Activated T-cell treated with anti-CD3 and anti-CD28 coated beads, Interleukin-2, amount 50 U/mL, for 4 hours (primary cell): Measurements from ENCODE around the gene OGFR. TPM values are rescaled to one million over a fixed set of nuclear protein-coding genes. Genes with fewer than 3 reads are reported as not detected.
A peak's percentile ranks its signal among the peaks of the same experiment; 100 is the strongest.

ENCODE experiments used
- ATAC-seq, 2 donors: fragments of 200-7000 bp; cut with Tn5 transposase; one replicate each; pipeline ENCODE4 v1.10.0; 2021
- DNase-seq: peaks from one replicate; pipeline ENCODE4 v3.0.0-alpha.2; 2020
- H3K27me3 Mint-ChIP-seq: one replicate; pipeline ENCODE4 v1.8.0; 2021; ENCODE audit warnings: low read depth, mixed read lengths
- H3K36me3 Mint-ChIP-seq: one replicate; pipeline ENCODE4 v1.8.0; 2022; ENCODE audit warnings: mixed read lengths; ENCODE audit not compliant: insufficient read depth
- H3K4me1 Mint-ChIP-seq: one replicate; pipeline ENCODE4 v1.8.0; 2021; ENCODE audit warnings: low read depth, mixed read lengths
- H3K4me3 Mint-ChIP-seq: one replicate; pipeline ENCODE4 v1.8.0; 2021; ENCODE audit warnings: mild to moderate bottlenecking, moderate library complexity, mixed read lengths
- H3K9me3 Mint-ChIP-seq: one replicate; pipeline ENCODE4 v1.8.0; 2021; ENCODE audit warnings: mixed read lengths
- total RNA-seq, 3 donors: library from RNA; stranded (reverse); gene quantifications; one replicate each; pipeline ENCODE4 v1.2.1, GENCODE V29; 2021

The OGFR gene
- total RNA-seq, 3 donors from 2014 or later: 45.8 to 57.9 (median 53.9) TPM

DNA sequence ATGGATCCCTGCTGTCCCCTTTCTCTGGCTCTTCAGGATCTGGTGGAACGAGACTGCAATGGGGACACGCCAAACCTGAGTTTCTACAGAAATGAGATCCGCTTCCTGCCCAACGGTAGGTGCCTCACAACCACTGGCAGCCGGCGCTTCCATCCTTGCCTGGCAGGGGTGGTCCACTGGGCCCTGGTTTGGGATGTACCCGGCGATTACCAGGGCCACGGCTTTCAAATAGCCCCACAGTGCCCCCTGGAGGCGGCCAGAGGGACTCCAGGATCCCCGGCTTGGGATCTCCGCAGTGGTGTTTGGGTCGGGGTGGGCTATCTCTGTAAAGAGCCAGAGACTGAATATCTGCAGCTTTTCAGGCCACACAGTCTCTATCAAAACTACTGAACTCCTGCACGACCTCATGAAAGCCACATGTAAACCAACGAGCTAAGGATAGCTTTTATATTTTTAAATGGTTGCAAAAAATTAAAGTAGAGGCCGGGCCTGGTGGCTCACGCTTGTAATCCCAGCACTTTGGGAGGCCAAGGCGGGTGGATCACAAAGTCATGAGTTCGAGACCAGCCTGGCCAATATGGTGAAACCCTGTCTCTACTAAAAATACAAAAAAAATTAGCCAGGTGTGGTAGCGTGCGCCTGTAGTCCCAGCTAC, 3.7 kb downstream of the OGFR start:
- Mint-ChIP-seq H3K27me3 (no peaks in the 10 kb centered on the region), H3K4me3 (peak overlapping the region; percentile 63), H3K9me3 (no peaks in the 10 kb centered on the region), H3K4me1 (peaks cover 28% of the 10 kb centered on the region), H3K36me3 (peaks cover 12% of the 10 kb centered on the region)
- DNase-seq (peak; percentile 77), ATAC-seq (peak; percentile 47 to 62)

DNA sequence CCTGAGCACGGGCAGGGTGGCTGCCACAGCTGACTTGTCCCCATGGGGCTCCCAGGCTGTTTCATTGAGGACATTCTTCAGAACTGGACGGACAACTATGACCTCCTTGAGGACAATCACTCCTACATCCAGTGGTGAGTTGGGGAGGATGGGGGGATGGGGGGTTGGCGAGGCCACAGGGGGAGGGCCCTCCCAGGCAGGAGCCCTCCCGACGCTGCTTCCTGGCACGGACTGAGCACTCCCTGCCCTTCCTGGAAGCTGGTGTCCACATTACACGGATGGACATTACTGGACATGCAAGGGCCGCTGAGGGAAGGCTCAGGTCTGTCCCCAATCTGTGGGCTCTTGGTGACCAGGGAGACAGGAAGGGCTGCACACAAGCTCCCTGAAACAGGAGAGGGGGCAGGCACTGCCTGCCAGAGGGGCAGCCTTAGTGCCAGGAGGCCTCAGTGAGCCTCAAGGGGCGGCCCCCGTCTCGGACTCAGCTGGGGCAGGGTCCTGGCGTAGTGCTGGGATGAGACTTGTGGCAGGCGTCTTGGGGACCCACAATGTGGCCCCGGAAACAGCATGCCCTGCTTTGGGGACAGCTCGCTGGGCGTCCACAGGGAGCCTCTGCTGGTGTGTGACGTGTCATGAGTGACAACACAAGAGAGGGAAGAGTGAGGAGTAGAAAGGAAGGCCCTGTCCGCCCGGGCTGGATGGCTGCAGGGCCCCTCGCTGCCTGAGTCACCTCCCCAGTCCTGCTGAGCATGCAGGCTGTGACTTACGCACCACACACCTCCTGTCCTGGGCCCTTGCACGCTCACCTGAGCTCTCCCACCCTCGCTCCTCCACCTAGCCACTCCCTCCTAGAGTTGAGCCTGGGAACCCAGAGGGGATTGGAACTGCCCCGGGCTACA, 5.1 kb downstream of the OGFR start:
- no peaks in the 10 kb centered on the region for H3K27me3 Mint-ChIP-seq
- no peak for DNase-seq
- no peaks in the 10 kb centered on the region for H3K9me3 Mint-ChIP-seq
- peaks cover 12% of the 10 kb centered on the region for H3K36me3 Mint-ChIP-seq
- no peak overlapping the region for H3K4me3 Mint-ChIP-seq
- no peak for ATAC-seq
- H3K4me1 Mint-ChIP-seq: peaks cover 22% of the 10 kb centered on the region

DNA sequence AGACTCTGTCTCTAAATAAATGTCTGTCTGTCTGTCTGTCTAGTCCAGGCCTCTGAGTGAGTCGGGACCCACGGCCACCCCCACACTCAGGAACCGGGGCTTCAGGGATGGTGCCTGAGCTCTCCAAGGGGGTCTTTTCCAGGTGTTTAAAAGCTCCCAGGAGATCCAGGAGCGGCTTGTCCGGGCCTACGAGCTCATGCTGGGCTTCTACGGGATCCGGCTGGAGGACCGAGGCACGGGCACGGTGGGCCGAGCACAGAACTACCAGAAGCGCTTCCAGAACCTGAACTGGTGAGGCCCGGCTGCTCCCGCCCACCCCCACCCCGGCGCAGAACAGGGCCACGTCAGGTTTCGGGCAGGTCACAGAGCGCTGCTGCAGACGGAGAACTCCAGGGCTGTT, 6.7 kb downstream of the OGFR start:
- Mint-ChIP-seq H3K9me3 (no peaks in the 10 kb centered on the region), H3K36me3 (peaks cover 12% of the 10 kb centered on the region), H3K4me1 (peaks cover 21% of the 10 kb centered on the region), H3K27me3 (peaks cover 13% of the 10 kb centered on the region), H3K4me3 (no peak overlapping the region)
- ATAC-seq (no peak), DNase-seq (no peak)

- H3K36me3 Mint-ChIP-seq: peaks cover 12% of the 10 kb centered on the region
- DNase-seq: no peak
- H3K4me3 Mint-ChIP-seq: no peak overlapping the region
- H3K27me3 Mint-ChIP-seq: peaks cover 15% of the 10 kb centered on the region
- H3K9me3 Mint-ChIP-seq: no peaks in the 10 kb centered on the region
- peaks cover 19% of the 10 kb centered on the region for H3K4me1 Mint-ChIP-seq
- no peak for ATAC-seq
Observed at GRCh38 chr20:62811720-62812119, 7.1 kb downstream of the OGFR start.

DNA sequence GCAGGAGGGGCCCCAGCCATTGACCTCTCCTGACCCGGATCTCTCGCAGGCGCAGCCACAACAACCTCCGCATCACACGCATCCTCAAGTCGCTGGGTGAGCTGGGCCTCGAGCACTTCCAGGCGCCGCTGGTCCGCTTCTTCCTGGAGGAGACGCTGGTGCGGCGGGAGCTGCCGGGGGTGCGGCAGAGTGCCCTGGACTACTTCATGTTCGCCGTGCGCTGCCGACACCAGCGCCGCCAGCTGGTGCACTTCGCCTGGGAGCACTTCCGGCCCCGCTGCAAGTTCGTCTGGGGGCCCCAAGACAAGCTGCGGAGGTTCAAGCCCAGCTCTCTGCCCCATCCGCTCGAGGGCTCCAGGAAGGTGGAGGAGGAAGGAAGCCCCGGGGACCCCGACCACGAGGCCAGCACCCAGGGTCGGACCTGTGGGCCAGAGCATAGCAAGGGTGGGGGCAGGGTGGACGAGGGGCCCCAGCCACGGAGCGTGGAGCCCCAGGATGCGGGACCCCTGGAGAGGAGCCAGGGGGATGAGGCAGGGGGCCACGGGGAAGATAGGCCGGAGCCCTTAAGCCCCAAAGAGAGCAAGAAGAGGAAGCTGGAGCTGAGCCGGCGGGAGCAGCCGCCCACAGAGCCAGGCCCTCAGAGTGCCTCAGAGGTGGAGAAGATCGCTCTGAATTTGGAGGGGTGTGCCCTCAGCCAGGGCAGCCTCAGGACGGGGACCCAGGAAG, 7.7 kb downstream of the OGFR start:
- Mint-ChIP-seq H3K9me3 (no peaks in the 10 kb centered on the region), H3K36me3 (peaks cover 12% of the 10 kb centered on the region)
- no peak for DNase-seq

GRCh38 chr20:62812907-62813200, 8.2 kb downstream of the OGFR start:
- no peak for DNase-seq
- Mint-ChIP-seq H3K4me3 (no peak overlapping the region), H3K27me3 (peaks cover 18% of the 10 kb centered on the region), H3K9me3 (no peaks in the 10 kb centered on the region), H3K4me1 (peaks cover 12% of the 10 kb centered on the region), H3K36me3 (peaks cover 12% of the 10 kb centered on the region)
- ATAC-seq: no peak

More for the DNA sequence above, 7.7 kb downstream of the OGFR start:
- Mint-ChIP-seq H3K4me3 (no peak overlapping the region), H3K27me3 (peaks cover 15% of the 10 kb centered on the region), H3K4me1 (peaks cover 15% of the 10 kb centered on the region)
- no peak for ATAC-seq

DNA sequence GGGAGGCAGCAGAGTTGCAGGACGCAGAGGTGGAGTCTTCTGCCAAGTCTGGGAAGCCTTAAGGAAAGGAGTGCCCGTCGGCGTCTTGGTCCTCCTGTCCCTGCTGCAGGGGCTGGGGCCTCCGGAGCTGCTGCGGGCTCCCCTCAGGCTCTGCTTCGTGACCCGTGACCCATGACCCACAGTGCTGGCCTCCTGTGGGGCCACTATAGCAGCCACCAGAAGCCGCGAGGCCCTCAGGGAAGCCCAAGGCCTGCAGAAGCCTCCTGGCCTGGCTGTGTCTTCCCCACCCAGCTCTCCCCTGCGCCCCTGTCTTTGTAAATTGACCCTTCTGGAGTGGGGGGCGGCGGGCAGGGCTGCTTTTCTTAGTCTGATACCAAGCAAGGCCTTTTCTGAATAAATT, 9.0 kb downstream of the OGFR start:
- peaks cover 7% of the 10 kb centered on the region for H3K4me1 Mint-ChIP-seq
- H3K27me3 Mint-ChIP-seq: peaks cover 25% of the 10 kb centered on the region
- DNase-seq: no peak
- peaks cover 8% of the 10 kb centered on the region for H3K36me3 Mint-ChIP-seq
- no peaks in the 10 kb centered on the region for H3K9me3 Mint-ChIP-seq
- ATAC-seq: no peak
- H3K4me3 Mint-ChIP-seq: no peak overlapping the region

DNA sequence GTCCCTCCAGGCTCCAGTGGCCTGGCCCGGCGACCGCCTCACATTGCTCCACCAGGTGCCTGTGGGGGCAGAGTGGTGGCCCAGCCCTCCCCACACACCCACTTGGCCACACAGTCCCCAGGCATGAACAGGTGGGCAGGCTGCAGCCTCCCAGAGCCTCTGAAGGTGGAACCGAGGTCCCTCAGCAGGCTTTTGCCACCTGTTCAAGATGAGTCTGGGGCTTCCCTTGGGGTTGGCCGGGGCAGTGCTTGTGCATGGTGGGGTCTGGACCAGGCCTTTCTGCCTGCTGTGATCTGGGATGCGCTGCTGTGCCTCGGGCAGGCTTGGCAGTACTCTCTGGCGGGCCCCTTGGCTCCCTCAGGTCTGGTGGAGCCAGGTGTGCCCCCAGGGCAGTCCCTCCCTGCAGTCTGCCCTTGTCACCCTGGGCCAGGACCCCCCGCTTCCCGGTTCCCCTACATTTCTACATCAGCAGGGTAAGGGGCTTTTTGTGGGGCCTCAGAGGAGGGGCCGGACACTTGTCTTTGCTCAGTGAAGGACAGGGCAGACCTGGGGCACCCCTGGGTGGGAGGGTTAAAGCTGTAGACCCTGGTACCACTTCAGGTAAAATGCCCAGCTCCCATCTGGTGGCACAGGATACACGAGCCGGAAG, 9.5 kb downstream of the OGFR start:
- no peaks in the 10 kb centered on the region for H3K9me3 Mint-ChIP-seq
- peaks cover 27% of the 10 kb centered on the region for H3K27me3 Mint-ChIP-seq
- no peak overlapping the region for H3K4me3 Mint-ChIP-seq
- peaks cover 6% of the 10 kb centered on the region for H3K36me3 Mint-ChIP-seq
- peaks cover 7% of the 10 kb centered on the region for H3K4me1 Mint-ChIP-seq
- DNase-seq (no peak), ATAC-seq (no peak)

GRCh38 chr20:62814709-62815065, 10.1 kb downstream of the OGFR start:
- no peak for DNase-seq
- no peak for ATAC-seq
- H3K9me3 Mint-ChIP-seq: no peaks in the 10 kb centered on the region
- H3K4me3 Mint-ChIP-seq: no peak overlapping the region
- peaks cover 27% of the 10 kb centered on the region for H3K27me3 Mint-ChIP-seq
- peaks cover 5% of the 10 kb centered on the region for H3K36me3 Mint-ChIP-seq
- peaks cover 7% of the 10 kb centered on the region for H3K4me1 Mint-ChIP-seq

DNA sequence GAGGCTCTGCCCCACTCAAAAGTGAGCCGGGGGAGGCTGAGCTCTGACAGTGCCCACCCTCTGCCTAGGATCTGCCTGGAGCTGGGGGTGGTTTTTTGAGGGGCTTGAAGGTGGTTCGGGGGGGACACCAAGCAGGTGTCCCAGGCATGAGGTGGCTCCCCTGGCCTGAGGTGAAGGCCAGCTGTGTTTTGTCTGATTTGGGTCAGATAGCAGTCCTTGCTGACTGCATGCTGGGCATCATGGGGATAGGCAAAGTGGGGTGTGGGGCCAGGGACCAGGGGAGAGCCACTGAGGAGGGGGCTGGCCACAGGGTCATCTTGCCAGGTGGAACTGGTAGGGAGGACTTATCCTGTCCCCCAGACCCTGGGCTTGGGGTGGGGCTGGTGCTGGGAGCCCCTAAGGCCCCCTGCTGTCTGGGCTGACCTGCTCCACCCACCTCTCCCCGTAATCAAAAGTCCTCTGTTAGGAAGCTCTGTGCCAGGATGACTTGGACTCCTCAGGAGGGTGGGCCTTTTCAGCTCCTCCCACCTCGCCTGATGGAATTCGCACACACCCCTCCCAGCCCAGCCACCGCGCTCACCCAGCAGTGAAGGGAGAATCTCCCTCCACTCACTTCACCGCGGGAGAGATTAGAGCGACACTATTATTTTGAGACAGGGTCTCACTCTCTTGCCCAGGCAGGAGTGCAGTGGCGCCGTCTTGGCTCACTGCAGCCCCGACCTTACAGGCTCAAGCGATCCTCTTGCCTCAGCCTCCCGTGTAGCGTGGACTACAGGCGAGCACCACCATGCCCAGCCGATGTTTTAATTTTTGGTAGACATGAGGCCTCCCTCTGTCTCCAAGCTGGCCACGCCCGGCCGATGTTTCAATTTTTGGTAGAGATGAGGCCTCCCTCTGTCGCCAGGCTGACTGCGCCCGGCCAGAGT, 10.7 kb downstream of the OGFR start:
- H3K27me3 Mint-ChIP-seq: peaks cover 31% of the 10 kb centered on the region
- no peak overlapping the region for H3K4me3 Mint-ChIP-seq
- ATAC-seq (peak in 1 of 2 donors; percentile 24), DNase-seq (no peak)
- H3K4me1 Mint-ChIP-seq: peaks cover 7% of the 10 kb centered on the region
- no peaks in the 10 kb centered on the region for H3K9me3 Mint-ChIP-seq
- peaks cover 5% of the 10 kb centered on the region for H3K36me3 Mint-ChIP-seq

DNA sequence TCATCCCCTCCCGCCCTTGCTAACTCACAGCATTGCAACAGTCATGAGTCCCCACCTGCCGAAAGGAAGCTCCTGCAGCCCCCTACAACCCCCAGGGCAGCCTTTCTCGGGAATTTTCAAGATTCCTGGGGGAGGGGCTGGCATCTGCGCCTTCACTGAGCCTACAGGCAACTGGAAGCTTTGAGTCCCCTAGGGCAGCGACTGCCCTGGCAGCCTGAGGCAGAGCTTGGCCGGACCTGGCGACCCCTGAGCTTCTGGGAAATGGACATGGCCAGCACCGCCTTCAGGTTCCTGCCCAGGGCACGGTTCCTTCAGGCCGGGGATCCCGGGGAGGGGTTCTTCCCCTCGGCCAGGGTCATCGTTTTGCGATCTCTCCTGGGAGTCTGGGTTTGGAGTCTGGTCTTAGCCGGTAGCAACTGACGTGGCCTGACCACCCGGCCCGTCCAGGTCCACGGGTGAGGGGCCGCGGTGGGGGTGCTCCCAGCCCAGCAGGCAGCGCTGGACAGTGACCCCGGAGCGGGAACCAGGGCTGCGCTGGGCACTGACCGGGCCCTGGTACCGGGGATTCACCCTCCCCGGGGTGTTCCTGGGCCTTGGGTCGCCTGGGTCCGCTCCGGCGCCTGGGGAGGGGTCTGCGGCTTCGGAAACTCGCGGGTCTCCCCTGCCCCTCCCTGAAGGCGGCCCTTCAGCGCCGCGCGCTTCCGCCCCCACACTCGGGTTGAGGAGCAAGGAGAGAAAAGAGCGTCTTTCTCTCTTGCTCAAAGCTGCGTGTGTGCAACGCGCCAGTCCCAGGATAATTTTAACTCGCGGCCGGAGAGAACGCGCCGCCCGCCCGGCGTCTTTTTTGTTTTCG, 11.6 kb downstream of the OGFR start:
- Mint-ChIP-seq H3K36me3 (peaks cover 5% of the 10 kb centered on the region), H3K9me3 (no peaks in the 10 kb centered on the region), H3K27me3 (peaks cover 31% of the 10 kb centered on the region), H3K4me1 (peaks cover 7% of the 10 kb centered on the region), H3K4me3 (peak overlapping the region; percentile 54)
- DNase-seq (no peak), ATAC-seq (peak; percentile 39 to 45)

GRCh38 chr20:62816884-62817873, 12.5 kb downstream of the OGFR start, which contains the start of gene COL9A3:
Gene COL9A3, plus strand, starts transcription at chr20:62817050. Its CDS starts 15 bp downstream, at chr20:62817065.
- peaks cover 7% of the 10 kb centered on the region for H3K4me1 Mint-ChIP-seq
- DNase-seq (no peak), ATAC-seq (peak; percentile 45 to 51)
- no peaks in the 10 kb centered on the region for H3K9me3 Mint-ChIP-seq
- peaks cover 2% of the 10 kb centered on the region for H3K36me3 Mint-ChIP-seq
- H3K4me3 Mint-ChIP-seq: peak within 1 kb of the TSS; percentile 54
- H3K27me3 Mint-ChIP-seq: peaks cover 31% of the 10 kb centered on the region
